Left lung (tissue), 10 donors: ENCODE data around the gene ID3. TPM values are rescaled to one million over a fixed set of nuclear protein-coding genes. Genes with fewer than 3 reads are reported as not detected.

Experiments used
- ATAC-seq: fragments of 200-7000 bp; cut with Tn5 transposase; one replicate; pipeline ENCODE4 v1.9.1; 2020; ENCODE audit warnings: moderate library complexity
- DNase-seq, 4 donors: peaks; one replicate each; pipeline ENCODE4 v3.0.0-alpha.2; 2013 to 2020
- H3K27ac ChIP-seq, 2 donors: fragments of 200-600 bp; sonication (generic) in 1 of 2; one replicate each; pipeline versions ENCODE4 v1.5.0 to v1.8.0; 2020 to 2021
- H3K27me3 ChIP-seq, 2 donors: fragments of 200-600 bp; sonication (generic) in 1 of 2; one replicate each; pipeline versions ENCODE4 v1.5.0 to v1.8.0; 2020 to 2021
- H3K36me3 ChIP-seq, 2 donors: fragments of 200-600 bp; sonication (generic) in 1 of 2; one replicate each; pipeline versions ENCODE4 v1.5.0 to v1.8.0; 2020 to 2021
- H3K4me1 ChIP-seq, 2 donors: fragments of 200-600 bp; one replicate each; pipeline ENCODE4 v1.8.0; 2021
- H3K4me3 ChIP-seq, 2 donors: fragments of 200-600 bp; sonication (generic) in 1 of 2; one replicate each; pipeline versions ENCODE4 v1.5.0 to v1.8.0; 2020 to 2021; ENCODE audit warnings: mild to moderate bottlenecking in 1 of 2
- H3K9me3 ChIP-seq, 2 donors: fragments of 200-600 bp; sonication (generic) in 1 of 2; one replicate each; pipeline versions ENCODE4 v1.5.0 to v1.8.0; 2020 to 2021
- CTCF ChIP-seq, 2 donors: fragments of 200-600 bp; sonication (generic) in 1 of 2; IDR thresholded peaks; one replicate each; pipeline versions ENCODE4 v1.5.0 to v1.8.0; 2021; ENCODE audit warnings: antibody characterized with exemption in 2 of 2
- intact Hi-C, 2 donors: fragments of 100-400 bp; cut with DNase I; formaldehyde crosslinking; loops; one replicate each; pipeline versions ENCODE4 v1.11.2 to v1.14.2; 2022
- polyA plus RNA-seq, 6 donors: library from polyadenylated mRNA; unstranded; fragments of 120-200 nt; gene quantifications; one replicate each; pipeline ENCODE4 v1.2.1, GENCODE V29; 2013; ENCODE audit not compliant: insufficient read length in 6 of 6
- total RNA-seq, 2 donors: library from RNA; stranded (reverse); fragmentation: NEBNext Ultra II Directional; extraction: Animal tissue kit (Norgen Biotek cat#: 25700); gene quantifications; one replicate each; pipeline ENCODE4 v1.2.1, GENCODE V29; 2021
- donor health status: DM: no; HTN: yes; CAD: no.
- donor health status: DM: no; HTN: no; CAD: no.

ID3 gene
- total and polyA plus RNA-seq, 8 donors, result 125 to 261 (median 179) TPM

- Histone ChIP-seq H3K27ac (no peak overlapping the region), H3K4me1 (no peaks in the 10 kb centered on the region), H3K4me3 (no peak overlapping the region), H3K27me3 (no peaks in the 10 kb centered on the region), H3K9me3 (no peaks in the 10 kb centered on the region), H3K36me3 (peaks cover 0 to 23% of the 10 kb centered on the region in 2 donors)
- no peak for ATAC-seq
- TF ChIP-seq CTCF (IDR thresholded peaks at IDR 0.05), result no peak
- no peak for DNase-seq
- intact Hi-C loops, result no loop called here
These were observed 43.4 kb downstream of the ID3 start for GRCh38 chr1:23515905-23516304.

- ATAC-seq (no peak), DNase-seq (no peak)
- Histone ChIP-seq H3K36me3 (peaks cover 0 to 32% of the 10 kb centered on the region in 2 donors), H3K4me1 (no peaks in the 10 kb centered on the region), H3K4me3 (no peak overlapping the region), H3K9me3 (no peaks in the 10 kb centered on the region), H3K27me3 (no peaks in the 10 kb centered on the region), H3K27ac (no peak overlapping the region)
- intact Hi-C loops, result no loop called here
- TF ChIP-seq CTCF (IDR thresholded peaks at IDR 0.05), result no peak
These were observed 45.1 kb downstream of the ID3 start for GRCh38 chr1:23514111-23514679.

GRCh38 chr1:23509896-23510295 is 49.4 kb downstream of the ID3 start:
- intact Hi-C loops, result no loop called here
- Histone ChIP-seq H3K36me3 (peaks cover 0 to 13% of the 10 kb centered on the region in 2 donors), H3K27me3 (no peaks in the 10 kb centered on the region), H3K4me1 (peaks cover 0 to 4% of the 10 kb centered on the region in 2 donors), H3K4me3 (no peak overlapping the region), H3K9me3 (no peaks in the 10 kb centered on the region), H3K27ac (no peak overlapping the region)
- no peak for ATAC-seq
- no peak for TF ChIP-seq CTCF (IDR thresholded peaks at IDR 0.05)
- DNase-seq, result no peak

Other genes with a start within 250 kb of the ID3 start
- gene HNRNPR, start 215.2 kb downstream of the ID3 start, total RNA-seq, result 100 to 1,000 TPM in 1 of 2 donors, 10 to 100 TPM in 1; 84.3 to 108 TPM
- gene HNRNPR, start 215.2 kb downstream of the ID3 start, polyA plus RNA-seq, result 100 to 1,000 TPM; 213 to 277 (median 229) TPM
- gene ZNF436, start 189.7 kb downstream of the ID3 start, total RNA-seq, result 10 to 100 TPM in 1 of 2 donors, 1 to 10 TPM in 1; 9.2 to 10.2 TPM
- gene ZNF436, start 189.7 kb downstream of the ID3 start, polyA plus RNA-seq, result 10 to 100 TPM; 30.2 to 38.8 (median 35.5) TPM
- 10 to 100 TPM; 28.3 to 43.2 TPM for gene TCEA3, start 134.8 kb downstream of the ID3 start, total RNA-seq
- gene TCEA3, start 134.8 kb downstream of the ID3 start, polyA plus RNA-seq, result 10 to 100 TPM; 15.5 to 33.8 (median 27.4) TPM
- 10 to 100 TPM; 35.2 to 43.7 TPM for gene ASAP3, start 75.3 kb downstream of the ID3 start, total RNA-seq
- 10 to 100 TPM; 40.7 to 51.6 (median 46.6) TPM for gene ASAP3, start 75.3 kb downstream of the ID3 start, polyA plus RNA-seq
- gene E2F2, start 28.3 kb downstream of the ID3 start, total RNA-seq, result 1 to 10 TPM; 3.2 to 4.3 TPM
- gene E2F2, start 28.3 kb downstream of the ID3 start, polyA plus RNA-seq, result 1 to 10 TPM; 3.3 to 5.8 (median 4.2) TPM
- gene RPL11, start 132.3 kb upstream of the ID3 start, total RNA-seq, result 100 to 1,000 TPM; 761 to 849 TPM
- 1,000 to 10,000 TPM; 2,625 to 3,171 (median 2,838) TPM for gene RPL11, start 132.3 kb upstream of the ID3 start, polyA plus RNA-seq
- 10 to 100 TPM; 48.6 to 50.3 TPM for gene ELOA, start 184.0 kb upstream of the ID3 start, total RNA-seq
- gene ELOA, start 184.0 kb upstream of the ID3 start, polyA plus RNA-seq, result 10 to 100 TPM; 41.4 to 49.6 (median 43.9) TPM
- 10 to 100 TPM; 50.3 to 63.8 TPM for gene PITHD1, start 218.9 kb upstream of the ID3 start, total RNA-seq
- 10 to 100 TPM; 48.0 to 71.0 (median 58.4) TPM for gene PITHD1, start 218.9 kb upstream of the ID3 start, polyA plus RNA-seq
- gene LYPLA2, start 231.6 kb upstream of the ID3 start, total RNA-seq, result 10 to 100 TPM; 64.2 to 65.8 TPM
- gene LYPLA2, start 231.6 kb upstream of the ID3 start, polyA plus RNA-seq, result 10 to 100 TPM; 36.9 to 49.0 (median 46.3) TPM
- 10 to 100 TPM; 57.5 to 68.0 TPM for gene GALE, start 241.3 kb upstream of the ID3 start, total RNA-seq
- 10 to 100 TPM; 13.3 to 20.0 (median 17.1) TPM for gene GALE, start 241.3 kb upstream of the ID3 start, polyA plus RNA-seq